A549 (cell line): ENCODE results near the gene CRYBB1. TPM values are rescaled to one million over a fixed set of nuclear protein-coding genes. Genes with fewer than 3 reads are reported as not detected.
A peak's percentile ranks its signal among the peaks of the same experiment; 100 is the strongest.

Source experiments
- ATAC-seq, 2 experiments: fragments of 200-7000 bp in 1 of 2; fragments of >200 bp in 1 of 2; cut with Nextera tagmentation in 1 of 2; cut with Tn5 transposase in 1 of 2; 3 replicates each; pipeline versions ENCODE4 v1.8.0 to v1.9.1; 2018 to 2020; ENCODE audit warnings: mild to moderate bottlenecking in 1 of 2, moderate library complexity in 1 of 2
- CTCF ChIA-PET: fragments of 300-600 bp; sonication (Branson Sonifier 250); formaldehyde crosslinking; extraction: SDS; loops from one replicate; lab custom pipeline; 2021; ENCODE audit warnings: antibody characterized with exemption, inconsistent platforms; lab: Yijun Ruan, JAX
- POLR2A ChIA-PET: fragments of 350-600 bp; formaldehyde crosslinking; extraction: SDS; loops from one replicate; lab custom pipeline; 2021; ENCODE audit warnings: antibody characterized with exemption, inconsistent platforms; lab: Yijun Ruan, JAX
- DNase-seq, 2 experiments: peaks; one replicate each; pipeline versions ENCODE4 v3.0.0 to v3.0.0-alpha.2; 2011 to 2016; ENCODE audit warnings: low read depth in 1 of 2, low spot score in 1 of 2
- FAIRE-seq: peaks from 2 replicates; lab custom pipeline; 2011; peaks lifted over from hg19 to GRCh38; lab: Jason Lieb, UNC
- H3K27ac ChIP-seq, 2 experiments: fragments of >200 bp; sonication (Bioruptor Twin); formaldehyde crosslinking; 3 replicates each; pipeline ENCODE4 v1.5.1; 2016 to 2017
- H3K4me1 ChIP-seq: fragments of >200 bp; sonication (Bioruptor Twin); formaldehyde crosslinking; 3 replicates; pipeline ENCODE4 v1.6.1; 2016
- H3K4me2 ChIP-seq: fragments of >200 bp; sonication (Bioruptor Twin); formaldehyde crosslinking; 3 replicates; pipeline ENCODE4 v1.6.1; 2016
- H3K4me3 ChIP-seq: fragments of >200 bp; sonication (Bioruptor Twin); formaldehyde crosslinking; 3 replicates; pipeline ENCODE4 v1.5.1; 2016
- H3K9me3 ChIP-seq: fragments of >200 bp; sonication (Bioruptor Twin); formaldehyde crosslinking; 3 replicates; pipeline ENCODE4 v1.6.1; 2016
- ATOH8 ChIP-seq: fragments of 250-450 bp; sonication (Bioruptor Pico); IDR thresholded peaks from 2 replicates; pipeline ENCODE4 v1.5.0; 2020; ENCODE audit warnings: low read depth, mild to moderate bottlenecking, moderate library complexity
- CBX8 ChIP-seq: fragments of 200-600 bp; sonication (generic); IDR thresholded peaks from 2 replicates; pipeline ENCODE4 v1.6.1; 2016
- CTCF ChIP-seq: fragments of >200 bp; sonication (Bioruptor Twin); formaldehyde crosslinking; IDR thresholded peaks from 3 replicates; pipeline ENCODE4 v1.5.1; 2016
- EHMT2 ChIP-seq: fragments of 200-600 bp; sonication (generic); IDR thresholded peaks from 2 replicates; pipeline ENCODE4 v1.6.1; 2016; ENCODE audit warnings: antibody characterized with exemption, low read depth, mild to moderate bottlenecking, moderate library complexity
- FOSB ChIP-seq: fragments of 250-450 bp; sonication (Bioruptor Pico); IDR thresholded peaks from 2 replicates; pipeline ENCODE4 v1.5.0; 2020; ENCODE audit warnings: mild to moderate bottlenecking, moderate library complexity
- FOXS1 ChIP-seq: fragments of 250-450 bp; sonication (Bioruptor Pico); IDR thresholded peaks from 2 replicates; pipeline ENCODE4 v1.5.0; 2020; ENCODE audit warnings: mild to moderate bottlenecking, moderate library complexity
- GATA3 ChIP-seq: IDR thresholded peaks from 2 replicates; pipeline ENCODE4 v1.6.1; 2012; ENCODE audit warnings: borderline replicate concordance
- HEYL ChIP-seq: fragments of 250-450 bp; sonication (Bioruptor Pico); IDR thresholded peaks from 2 replicates; pipeline ENCODE4 v1.8.0; 2021; ENCODE audit warnings: mild to moderate bottlenecking, moderate library complexity
- HOXB13 ChIP-seq: fragments of 250-450 bp; sonication (Bioruptor Pico); IDR thresholded peaks from 2 replicates; pipeline ENCODE4 v1.5.0; 2020; ENCODE audit warnings: low read depth, mild to moderate bottlenecking, moderate library complexity
- HOXB5 ChIP-seq: fragments of 250-450 bp; sonication (Bioruptor Pico); IDR thresholded peaks from 2 replicates; pipeline ENCODE4 v1.5.0; 2020; ENCODE audit warnings: mild to moderate bottlenecking, moderate library complexity
- JUN ChIP-seq, 2 experiments: fragments of >200 bp; sonication (Bioruptor Twin); formaldehyde crosslinking; IDR thresholded peaks; 2 replicates in 1 of 2; 3 replicates in 1 of 2; pipeline ENCODE4 v1.6.1; 2016 to 2017
- MAZ ChIP-seq: fragments of 150-350 bp; IDR thresholded peaks from 2 replicates; pipeline ENCODE4 v1.6.1; 2014; ENCODE audit warnings: antibody characterized with exemption, low read depth, low read length, borderline replicate concordance
- RAD21 ChIP-seq, 2 experiments: fragments of >200 bp in 1 of 2; sonication (Bioruptor Twin) in 1 of 2; formaldehyde crosslinking in 1 of 2; IDR thresholded peaks in 1 of 2; conservative IDR thresholded peaks in 1 of 2; 2 replicates in 1 of 2; 3 replicates in 1 of 2; pipeline ENCODE4 v1.6.1; 2012 to 2018; ENCODE audit warnings: inconsistent platforms in 1 of 2
- RARB ChIP-seq: fragments of 250-450 bp; sonication (Bioruptor Pico); IDR thresholded peaks from 2 replicates; pipeline ENCODE4 v1.8.0; 2021; ENCODE audit warnings: mild to moderate bottlenecking, moderate library complexity
- RFX5 ChIP-seq: fragments of 450-650 bp; IDR thresholded peaks from 2 replicates; pipeline ENCODE4 v1.7.1; 2014; ENCODE audit warnings: antibody characterized with exemption, mild to moderate bottlenecking, moderate library complexity
- RNF2 ChIP-seq: fragments of 200-600 bp; sonication (generic); IDR thresholded peaks from 2 replicates; pipeline ENCODE4 v1.6.1; 2016; ENCODE audit warnings: low read depth, mild to moderate bottlenecking, antibody characterized with exemption, moderate library complexity, borderline replicate concordance
- SMC3 ChIP-seq: fragments of >200 bp; sonication (Bioruptor Twin); formaldehyde crosslinking; IDR thresholded peaks from 3 replicates; pipeline ENCODE4 v1.6.1; 2018; ENCODE audit warnings: inconsistent platforms
- USF2 ChIP-seq: fragments of 450-650 bp; IDR thresholded peaks from 2 replicates; pipeline ENCODE4 v1.6.1; 2014; ENCODE audit warnings: antibody characterized with exemption
- ZC3H11A ChIP-seq: fragments of 450-650 bp; IDR thresholded peaks from 2 replicates; pipeline ENCODE4 v1.6.1; 2014; ENCODE audit warnings: antibody characterized with exemption, mild to moderate bottlenecking
- ZFP36 ChIP-seq: fragments of 450-650 bp; IDR thresholded peaks from 2 replicates; pipeline ENCODE4 v1.6.1; 2014; ENCODE audit warnings: borderline replicate concordance; ENCODE audit not compliant: partially characterized antibody
- WGBS: methylation state at CpG from one replicate; pipeline ENCODE4 v1.1.6; 2017; ENCODE audit errors: missing lambda C conversion rate; 5-methylcytosine and 5-hydroxymethylcytosine counted together
- polyA plus RNA-seq, 4 experiments: library from polyadenylated mRNA; depleted of rRNA in 3 of 4; stranded (reverse); fragments of >200 nt; fragmentation: RNase III in 1 of 4; extraction: RNeasy Plus Mini Kit Qiagen cat#74134 plus additional on column Dnase treatment in 1 of 4; gene quantifications; 2 replicates in 3 of 4; 3 replicates in 1 of 4; pipeline ENCODE4 v1.2.3, GENCODE V29; 2011 to 2017

Gene CRYBB1
- polyA plus RNA-seq, 2 of the 4 experiments (the other 2 are of a cell fraction), result not detected

GRCh38 chr22:26553056-26553752 is 64.6 kb downstream of the CRYBB1 start:
- H3K4me1 ChIP-seq, result peaks cover 16% of the 10 kb centered on the region; the same call in 2 of the 3 replicates
- WGBS, result 53% methylated on average over 7 of the region's 7 CpGs
- ChIA-PET CTCF (interaction anchor here (0.6 to 0.9 kb wide), 3 partner anchors 14 to 37 kb away, joined by 3 to 4 read pairs (median 4); no protein-coding TSS in a partner anchor), POLR2A (no interaction called here)
- TF ChIP-seq HOXB5 (CRISPR knock-in tag) (no peak), GATA3 (no peak), CBX8 (no peak), RNF2 (no peak), RFX5 (no peak), FOSB (CRISPR knock-in tag) (no peak), MAZ (no peak), USF2 (no peak), FOXS1 (CRISPR knock-in tag) (no peak), EHMT2 (no peak), RAD21 (conservative IDR thresholded peaks at IDR 0.05 in 1 of 2, IDR thresholded peaks at IDR 0.05 in 1 of 2) (no peak), HEYL (CRISPR knock-in tag) (no peak), RARB (CRISPR knock-in tag) (no peak), ZFP36 (no peak), HOXB13 (CRISPR knock-in tag) (no peak), ATOH8 (CRISPR knock-in tag) (no peak), JUN (IDR thresholded peaks at IDR 0.05) (no peak), SMC3 (no peak)
- H3K9me3 ChIP-seq, result no peaks in the 10 kb centered on the region
- FAIRE-seq, result no peak
- peak; percentile 86 to 90; a peak in 5 of 6 replicates for ATAC-seq
- H3K4me3 ChIP-seq, result no peak overlapping the region
- peak overlapping the region; percentile 27 to 73; a peak in 4 of 6 replicates for H3K27ac ChIP-seq
- DNase-seq, result peak; percentile 27 to 37
- H3K4me2 ChIP-seq, result peak overlapping the region; percentile 66

GRCh38 chr22:26552466-26552865 is 65.4 kb downstream of the CRYBB1 start:
- FAIRE-seq (no peak), ATAC-seq (no peak), DNase-seq (no peak)
- Histone ChIP-seq H3K4me3 (no peak overlapping the region), H3K27ac (peak overlapping the region in 1 of 2 experiments; percentile 73; a peak in 3 of 6 replicates), H3K4me1 (peaks cover 16% of the 10 kb centered on the region; the same call in 2 of the 3 replicates), H3K9me3 (no peaks in the 10 kb centered on the region), H3K4me2 (no peak overlapping the region)
- POLR2A ChIA-PET, result no interaction called here
- no peak for TF ChIP-seq CTCF
- WGBS, result 90% methylated on average over 10 of the region's 10 CpGs
- CTCF ChIA-PET, result no interaction called here

GRCh38 chr22:26551568-26551967 is 66.3 kb downstream of the CRYBB1 start:
- no peak for TF ChIP-seq ZC3H11A
- no peaks in the 10 kb centered on the region for H3K9me3 ChIP-seq
- no peak for FAIRE-seq
- H3K27ac ChIP-seq, result no peak overlapping the region
- 95% methylated on average over 2 of the region's 2 CpGs for WGBS
- H3K4me1 ChIP-seq, result peaks cover 16% of the 10 kb centered on the region; the same call in 2 of the 3 replicates
- H3K4me2 ChIP-seq, result no peak overlapping the region
- no peak overlapping the region for H3K4me3 ChIP-seq
- CTCF ChIA-PET, result no interaction called here
- DNase-seq, result no peak
- POLR2A ChIA-PET, result no interaction called here
- ATAC-seq, result no peak
